ENCODE measurements around the gene TDRD1. TPM values are rescaled to one million over a fixed set of nuclear protein-coding genes. Genes with fewer than 3 reads are reported as not detected.

TDRD1 gene
- total RNA-seq, 1 experiment from 2014 or later = 0.14 TPM

DNA sequence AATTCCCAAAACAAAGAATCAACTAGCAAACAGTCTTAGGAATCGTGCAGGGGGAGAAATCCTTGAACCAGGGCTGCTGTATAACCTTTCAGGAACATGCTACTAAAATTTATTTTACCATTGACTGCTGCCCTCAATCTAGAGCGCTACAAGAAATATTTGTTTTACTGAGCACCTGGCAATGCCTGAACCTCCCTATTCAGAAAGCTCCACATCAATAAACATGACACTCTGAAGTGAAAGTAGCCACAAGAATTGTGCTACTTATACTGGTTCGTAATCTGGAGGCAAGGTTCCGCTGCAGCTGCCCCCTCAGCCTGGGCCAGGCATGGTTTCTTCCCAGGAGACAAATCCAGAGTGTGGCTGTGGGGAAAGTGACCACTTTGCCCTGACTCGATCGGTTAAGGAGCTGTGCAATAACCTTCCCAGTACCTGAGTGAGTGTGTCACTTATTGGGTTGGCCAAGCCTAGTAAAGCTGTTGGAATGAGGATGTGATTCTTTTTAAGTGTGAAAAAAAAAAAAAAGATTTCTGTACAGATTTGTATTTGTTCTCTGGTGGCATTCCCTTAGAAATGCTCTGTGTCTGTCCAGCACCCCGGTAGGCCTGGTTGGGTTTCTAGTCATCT lies 67.6 kb downstream of the TDRD1 start:
- no peak overlapping the region for H3K4me3 Mint-ChIP-seq (ENCODE audit: unreplicated experiment)
- Histone ChIP-seq H3K4me3 (ENCODE audit: low read depth, low read length) (no peak overlapping the region), H3K9me3 (no peaks in the 10 kb centered on the region), H3K4me1 (no peaks in the 10 kb centered on the region), H3K27me3 (replicated peaks; ENCODE audit: control insufficient read depth, insufficient read depth, low read length) (no peaks in the 10 kb centered on the region), H3K36me3 (ENCODE audit: control insufficient read depth, insufficient read depth, low read length) (no peaks in the 10 kb centered on the region)
- CTCF ChIA-PET = no interaction called here
- no peaks in the 10 kb centered on the region for H3K9me3 Mint-ChIP-seq (ENCODE audit: unreplicated experiment)
- TF ChIP-seq, protein P1, sequence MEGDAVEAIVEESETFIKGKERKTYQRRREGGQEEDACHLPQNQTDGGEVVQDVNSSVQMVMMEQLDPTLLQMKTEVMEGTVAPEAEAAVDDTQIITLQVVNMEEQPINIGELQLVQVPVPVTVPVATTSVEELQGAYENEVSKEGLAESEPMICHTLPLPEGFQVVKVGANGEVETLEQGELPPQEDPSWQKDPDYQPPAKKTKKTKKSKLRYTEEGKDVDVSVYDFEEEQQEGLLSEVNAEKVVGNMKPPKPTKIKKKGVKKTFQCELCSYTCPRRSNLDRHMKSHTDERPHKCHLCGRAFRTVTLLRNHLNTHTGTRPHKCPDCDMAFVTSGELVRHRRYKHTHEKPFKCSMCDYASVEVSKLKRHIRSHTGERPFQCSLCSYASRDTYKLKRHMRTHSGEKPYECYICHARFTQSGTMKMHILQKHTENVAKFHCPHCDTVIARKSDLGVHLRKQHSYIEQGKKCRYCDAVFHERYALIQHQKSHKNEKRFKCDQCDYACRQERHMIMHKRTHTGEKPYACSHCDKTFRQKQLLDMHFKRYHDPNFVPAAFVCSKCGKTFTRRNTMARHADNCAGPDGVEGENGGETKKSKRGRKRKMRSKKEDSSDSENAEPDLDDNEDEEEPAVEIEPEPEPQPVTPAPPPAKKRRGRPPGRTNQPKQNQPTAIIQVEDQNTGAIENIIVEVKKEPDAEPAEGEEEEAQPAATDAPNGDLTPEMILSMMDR (IDR thresholded peaks at IDR 0.05; ENCODE audit: insufficient read depth in 1 of 2, low read depth in 1 of 2, low read length in 1 of 2, severe bottlenecking in 1 of 2, unreplicated experiment in 1 of 2) = no peak
- no peaks in the 10 kb centered on the region for H3K4me1 Mint-ChIP-seq (ENCODE audit: low read depth, unreplicated experiment)
- no peak for DNase-seq
- POLR2A ChIA-PET = no interaction called here
- BruUV-seq (replicated peaks) = no TSS peak
- H3K27ac Mint-ChIP-seq (ENCODE audit: unreplicated experiment) = no peak overlapping the region
- peaks cover under 1% of the 10 kb centered on the region for H3K36me3 Mint-ChIP-seq (ENCODE audit: insufficient read depth, unreplicated experiment)
- H3K27me3 Mint-ChIP-seq (ENCODE audit: insufficient read depth, unreplicated experiment) = peaks cover 4% of the 10 kb centered on the region
- intact Hi-C loops (cut with micrococcal nuclease; ENCODE audit: unreplicated experiment) = no loop called here

DNA sequence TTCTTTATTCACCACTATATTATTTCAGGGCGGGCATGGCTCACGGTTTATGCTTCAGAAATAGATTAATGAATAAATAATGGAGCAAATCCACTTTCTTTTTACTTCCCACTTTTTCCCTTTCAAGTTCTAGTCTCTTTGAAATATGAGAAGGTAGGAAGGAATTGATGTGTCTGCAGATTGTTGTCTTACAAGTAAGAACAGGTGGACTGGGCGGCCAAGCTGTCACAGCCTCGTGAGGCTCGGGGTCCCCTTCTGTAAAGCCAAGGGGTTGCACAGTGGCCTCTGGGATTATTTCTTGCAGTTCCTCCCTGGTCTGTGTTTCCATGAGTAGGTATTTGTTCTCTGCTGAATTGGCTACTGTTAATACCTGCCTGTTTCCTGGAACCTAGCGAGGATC lies 71.1 kb downstream of the TDRD1 start:
- H3K27ac Mint-ChIP-seq (ENCODE audit: unreplicated experiment) = no peak overlapping the region
- ChIA-PET POLR2A (no interaction called here), CTCF (no interaction called here)
- peaks cover 26% of the 10 kb centered on the region for H3K36me3 Mint-ChIP-seq (ENCODE audit: insufficient read depth, unreplicated experiment)
- no peaks in the 10 kb centered on the region for H3K27me3 Mint-ChIP-seq (ENCODE audit: insufficient read depth, unreplicated experiment)
- no TSS peak for BruUV-seq (replicated peaks)
- no peaks in the 10 kb centered on the region for H3K27me3 ChIP-seq (replicated peaks; ENCODE audit: control insufficient read depth, insufficient read depth, low read length)
- TF ChIP-seq, protein P1 (IDR thresholded peaks at IDR 0.05; ENCODE audit: insufficient read depth in 1 of 2, low read depth in 1 of 2, low read length in 1 of 2, severe bottlenecking in 1 of 2, unreplicated experiment in 1 of 2) = no peak
- intact Hi-C loops (cut with micrococcal nuclease; ENCODE audit: unreplicated experiment) = no loop called here
- no peaks in the 10 kb centered on the region for H3K36me3 ChIP-seq (ENCODE audit: control insufficient read depth, insufficient read depth, low read length)
- DNase-seq = no peak
- H3K4me3 Mint-ChIP-seq (ENCODE audit: unreplicated experiment) = no peak overlapping the region
- H3K9me3 ChIP-seq = peaks cover 3% of the 10 kb centered on the region; the same call in 1 of the 2 replicates
- H3K9me3 Mint-ChIP-seq (ENCODE audit: unreplicated experiment) = peaks cover 9% of the 10 kb centered on the region
- H3K4me1 ChIP-seq = no peaks in the 10 kb centered on the region
- H3K4me1 Mint-ChIP-seq (ENCODE audit: low read depth, unreplicated experiment) = no peaks in the 10 kb centered on the region
- H3K4me3 ChIP-seq (ENCODE audit: low read depth, low read length) = no peak overlapping the region

DNA sequence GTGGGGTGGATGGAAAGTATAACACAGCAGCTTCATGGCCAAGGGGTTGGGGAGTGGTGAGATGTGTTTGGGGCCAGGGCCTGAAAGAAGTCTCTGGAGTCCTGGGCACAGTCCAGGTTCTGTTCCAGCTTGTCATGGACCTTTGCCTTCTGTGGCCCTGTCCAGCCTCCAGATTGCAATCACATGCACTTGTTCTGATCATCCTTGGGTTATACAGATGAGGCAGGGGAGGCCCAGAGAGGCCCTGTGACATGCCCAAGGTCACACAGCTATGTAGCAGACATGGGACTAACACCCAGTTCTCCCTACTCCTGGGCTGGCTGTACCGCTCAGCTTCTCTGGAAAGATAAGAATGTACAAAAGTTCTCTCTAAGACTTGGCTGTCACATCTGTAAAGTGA lies 71.6 kb downstream of the TDRD1 start:
- H3K27me3 ChIP-seq (replicated peaks; ENCODE audit: control insufficient read depth, insufficient read depth, low read length) = no peaks in the 10 kb centered on the region
- H3K4me3 Mint-ChIP-seq (ENCODE audit: unreplicated experiment) = no peak overlapping the region
- POLR2A ChIA-PET = no interaction called here
- intact Hi-C loops (cut with micrococcal nuclease; ENCODE audit: unreplicated experiment) = no loop called here
- CTCF ChIA-PET = no interaction called here
- H3K27ac Mint-ChIP-seq (ENCODE audit: unreplicated experiment) = no peak overlapping the region
- no peak for DNase-seq
- peaks cover 26% of the 10 kb centered on the region for H3K36me3 Mint-ChIP-seq (ENCODE audit: insufficient read depth, unreplicated experiment)
- no peaks in the 10 kb centered on the region for H3K4me1 ChIP-seq
- H3K36me3 ChIP-seq (ENCODE audit: control insufficient read depth, insufficient read depth, low read length) = no peaks in the 10 kb centered on the region
- peaks cover 3% of the 10 kb centered on the region; the same call in 1 of the 2 replicates for H3K9me3 ChIP-seq
- BruUV-seq (replicated peaks) = no TSS peak
- no peaks in the 10 kb centered on the region for H3K4me1 Mint-ChIP-seq (ENCODE audit: low read depth, unreplicated experiment)
- H3K9me3 Mint-ChIP-seq (ENCODE audit: unreplicated experiment) = peaks cover 9% of the 10 kb centered on the region
- H3K4me3 ChIP-seq (ENCODE audit: low read depth, low read length) = no peak overlapping the region
- H3K27me3 Mint-ChIP-seq (ENCODE audit: insufficient read depth, unreplicated experiment) = no peaks in the 10 kb centered on the region
- TF ChIP-seq, protein P1 (IDR thresholded peaks at IDR 0.05; ENCODE audit: insufficient read depth in 1 of 2, low read depth in 1 of 2, low read length in 1 of 2, severe bottlenecking in 1 of 2, unreplicated experiment in 1 of 2) = no peak
